Parathyroid adenoma (tissue), 2 donors: Measurements from ENCODE around the gene ARHGAP29.

Source experiments
- H2AFZ ChIP-seq: fragments of 300-600 bp; sonication (generic); one replicate; pipeline ENCODE4 v1.7.0; 2017; ENCODE audit warnings: antibody characterized with exemption, mild to moderate bottlenecking
- H3K27ac ChIP-seq: fragments of 300-600 bp; sonication (generic); one replicate; pipeline ENCODE4 v1.7.0; 2017
- H3K27me3 ChIP-seq: fragments of 300-600 bp; sonication (generic); one replicate; pipeline ENCODE4 v1.7.0; 2017; ENCODE audit warnings: low read length; ENCODE audit not compliant: control insufficient read depth, insufficient read depth
- H3K36me3 ChIP-seq: fragments of 300-600 bp; sonication (generic); one replicate; pipeline ENCODE4 v1.7.0; 2017; ENCODE audit warnings: low read length; ENCODE audit not compliant: control insufficient read depth, insufficient read depth
- H3K4me1 ChIP-seq: fragments of 300-600 bp; sonication (generic); one replicate; pipeline ENCODE4 v1.7.0; 2017; ENCODE audit warnings: control low read depth
- H3K4me2 ChIP-seq: fragments of 300-600 bp; sonication (generic); one replicate; pipeline ENCODE4 v1.7.0; 2017; ENCODE audit warnings: low read length
- H3K4me3 ChIP-seq: fragments of 300-600 bp; sonication (generic); one replicate; pipeline ENCODE4 v1.7.0; 2017; ENCODE audit warnings: low read depth, low read length
- H3K79me2 ChIP-seq: fragments of 300-600 bp; sonication (generic); one replicate; pipeline ENCODE4 v1.7.0; 2017; ENCODE audit warnings: control low read depth
- H3K9ac ChIP-seq: fragments of 300-600 bp; sonication (generic); one replicate; pipeline ENCODE4 v1.7.0; 2017; ENCODE audit warnings: mild to moderate bottlenecking
- H3K9me3 ChIP-seq: fragments of 300-600 bp; sonication (generic); one replicate; pipeline ENCODE4 v1.7.0; 2017; ENCODE audit warnings: low read length; ENCODE audit not compliant: control insufficient read depth
- TF ChIP-seq, protein P1 (sequence below): fragments of 300-600 bp; sonication (generic); IDR thresholded peaks from one replicate; pipeline ENCODE4 v1.7.0; 2017; ENCODE audit warnings: antibody characterized with exemption, mild to moderate bottlenecking
- donor health status: primary hyperparathyroidism.

The ARHGAP29 gene

DNA sequence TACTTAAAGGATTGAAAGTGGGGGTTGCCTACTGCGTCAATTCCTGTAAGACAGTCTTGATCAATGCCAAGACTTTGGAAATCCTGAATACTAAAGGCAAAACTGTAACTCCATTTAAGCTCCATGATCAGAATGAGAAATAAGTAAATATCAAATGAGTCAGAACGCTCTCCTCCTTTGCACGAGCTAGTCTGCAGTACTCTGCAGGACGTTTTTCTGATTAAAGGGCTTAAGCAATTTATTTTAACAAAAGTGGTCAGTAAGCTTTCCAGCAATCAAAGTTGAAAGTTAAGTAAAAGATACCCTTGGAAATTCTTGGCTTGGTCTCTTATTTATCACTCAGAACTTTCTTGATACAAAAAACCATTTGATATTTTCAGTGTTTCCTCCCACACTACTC, 35.7 kb upstream of the ARHGAP29 start:
- Histone ChIP-seq H3K79me2 (no peaks in the 10 kb centered on the region), H3K36me3 (no peaks in the 10 kb centered on the region), H3K4me3 (no peak overlapping the region), H3K27me3 (no peaks in the 10 kb centered on the region), H3K27ac (no peak overlapping the region), H2AFZ (no peak overlapping the region), H3K9me3 (no peaks in the 10 kb centered on the region), H3K9ac (no peak overlapping the region), H3K4me2 (no peak overlapping the region), H3K4me1 (no peaks in the 10 kb centered on the region)
- TF ChIP-seq, protein P1, sequence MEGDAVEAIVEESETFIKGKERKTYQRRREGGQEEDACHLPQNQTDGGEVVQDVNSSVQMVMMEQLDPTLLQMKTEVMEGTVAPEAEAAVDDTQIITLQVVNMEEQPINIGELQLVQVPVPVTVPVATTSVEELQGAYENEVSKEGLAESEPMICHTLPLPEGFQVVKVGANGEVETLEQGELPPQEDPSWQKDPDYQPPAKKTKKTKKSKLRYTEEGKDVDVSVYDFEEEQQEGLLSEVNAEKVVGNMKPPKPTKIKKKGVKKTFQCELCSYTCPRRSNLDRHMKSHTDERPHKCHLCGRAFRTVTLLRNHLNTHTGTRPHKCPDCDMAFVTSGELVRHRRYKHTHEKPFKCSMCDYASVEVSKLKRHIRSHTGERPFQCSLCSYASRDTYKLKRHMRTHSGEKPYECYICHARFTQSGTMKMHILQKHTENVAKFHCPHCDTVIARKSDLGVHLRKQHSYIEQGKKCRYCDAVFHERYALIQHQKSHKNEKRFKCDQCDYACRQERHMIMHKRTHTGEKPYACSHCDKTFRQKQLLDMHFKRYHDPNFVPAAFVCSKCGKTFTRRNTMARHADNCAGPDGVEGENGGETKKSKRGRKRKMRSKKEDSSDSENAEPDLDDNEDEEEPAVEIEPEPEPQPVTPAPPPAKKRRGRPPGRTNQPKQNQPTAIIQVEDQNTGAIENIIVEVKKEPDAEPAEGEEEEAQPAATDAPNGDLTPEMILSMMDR: no peak

DNA sequence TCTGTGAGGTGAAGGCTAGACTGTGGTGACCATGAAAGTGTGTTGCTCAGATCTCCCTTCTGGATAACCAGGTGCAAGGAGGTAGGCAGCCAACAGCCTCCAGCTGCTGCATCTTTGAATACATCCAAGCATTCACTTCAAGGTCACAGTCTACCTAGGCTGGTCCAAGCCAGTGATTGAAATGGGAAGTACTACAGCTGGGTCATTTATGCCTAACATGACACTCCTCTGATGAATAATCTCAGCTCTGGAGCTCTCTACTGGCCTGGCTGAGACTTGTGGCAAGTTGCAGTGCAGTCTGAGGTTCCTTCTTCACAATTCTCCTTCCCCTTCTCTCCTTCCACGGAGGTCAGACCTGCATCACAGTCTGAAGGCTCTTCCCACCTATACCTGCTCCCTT, 35.0 kb upstream of the ARHGAP29 start:
- Histone ChIP-seq H3K36me3 (no peaks in the 10 kb centered on the region), H3K27ac (no peak overlapping the region), H2AFZ (no peak overlapping the region), H3K27me3 (no peaks in the 10 kb centered on the region), H3K79me2 (no peaks in the 10 kb centered on the region), H3K4me1 (no peaks in the 10 kb centered on the region), H3K4me3 (no peak overlapping the region), H3K9ac (no peak overlapping the region), H3K4me2 (no peak overlapping the region), H3K9me3 (no peaks in the 10 kb centered on the region)
- TF ChIP-seq, protein P1: no peak

DNA sequence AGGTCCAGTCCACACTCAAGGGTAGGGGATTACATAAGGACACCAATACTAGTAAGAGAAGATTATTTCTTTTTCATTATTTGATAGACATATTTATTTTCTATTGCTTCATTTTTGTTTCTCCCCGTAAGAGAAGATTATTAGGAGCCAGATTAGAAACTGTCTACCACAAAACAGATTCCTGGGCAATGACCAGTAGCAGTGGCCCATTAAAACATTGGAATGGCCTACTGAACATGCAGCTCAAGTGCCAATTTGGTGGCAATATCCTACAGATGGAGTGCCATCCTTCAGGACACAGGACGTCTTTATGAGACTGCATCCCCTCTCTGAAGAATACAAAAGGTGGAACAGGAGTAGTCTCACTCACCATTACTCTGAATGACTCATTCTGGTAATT, 34.0 kb upstream of the ARHGAP29 start:
- Histone ChIP-seq H3K4me3 (no peak overlapping the region), H3K9me3 (no peaks in the 10 kb centered on the region), H3K4me1 (no peaks in the 10 kb centered on the region), H3K4me2 (no peak overlapping the region), H3K79me2 (no peaks in the 10 kb centered on the region), H3K9ac (no peak overlapping the region), H3K36me3 (no peaks in the 10 kb centered on the region), H3K27ac (no peak overlapping the region), H3K27me3 (no peaks in the 10 kb centered on the region), H2AFZ (no peak overlapping the region)
- TF ChIP-seq, protein P1: no peak

DNA sequence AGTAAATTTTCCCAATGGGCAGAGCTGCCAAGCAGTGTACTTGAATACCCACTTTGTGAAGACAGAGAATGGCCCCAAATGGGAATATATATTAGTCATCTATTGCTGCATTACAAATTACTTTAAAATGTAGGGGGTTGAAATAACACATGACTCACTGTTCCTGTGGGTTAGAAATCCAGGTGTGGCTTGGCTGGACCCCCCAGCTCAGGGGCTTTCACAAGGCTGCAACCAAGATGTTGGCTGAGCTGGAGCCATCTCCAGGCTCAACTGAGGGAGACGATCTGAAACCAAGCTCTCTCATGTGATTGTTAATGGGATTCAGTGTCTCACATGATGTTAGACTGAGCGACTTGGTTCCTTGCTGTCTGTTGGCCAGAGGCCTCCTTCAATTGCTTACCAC, 33.4 kb upstream of the ARHGAP29 start:
- no peaks in the 10 kb centered on the region for H3K27me3 ChIP-seq
- no peak overlapping the region for H2AFZ ChIP-seq
- no peak overlapping the region for H3K4me2 ChIP-seq
- no peak overlapping the region for H3K4me3 ChIP-seq
- no peaks in the 10 kb centered on the region for H3K9me3 ChIP-seq
- TF ChIP-seq, protein P1: no peak
- no peaks in the 10 kb centered on the region for H3K4me1 ChIP-seq
- no peak overlapping the region for H3K27ac ChIP-seq
- H3K79me2 ChIP-seq: no peaks in the 10 kb centered on the region
- H3K9ac ChIP-seq: no peak overlapping the region
- no peaks in the 10 kb centered on the region for H3K36me3 ChIP-seq

DNA sequence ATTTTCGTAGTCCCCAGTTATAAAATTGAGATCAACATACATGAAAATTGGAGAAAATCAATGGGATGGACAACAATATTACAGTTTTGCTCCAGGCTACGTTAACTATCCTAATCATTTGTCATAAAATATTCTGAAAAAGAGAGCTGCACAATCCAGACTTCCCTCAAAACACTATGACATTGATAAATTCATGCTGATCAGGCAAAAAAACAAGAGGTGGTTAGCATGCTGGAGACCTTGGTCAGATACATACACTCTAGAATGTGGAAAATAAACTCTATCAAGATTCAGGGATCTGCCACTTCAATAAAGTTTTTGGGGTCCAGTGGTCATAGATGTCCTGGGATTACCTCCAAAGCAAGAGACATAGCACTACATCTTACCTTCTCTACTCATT, 32.5 kb upstream of the ARHGAP29 start:
- Histone ChIP-seq H2AFZ (no peak overlapping the region), H3K36me3 (no peaks in the 10 kb centered on the region), H3K27ac (no peak overlapping the region), H3K4me2 (no peak overlapping the region), H3K4me3 (no peak overlapping the region), H3K79me2 (no peaks in the 10 kb centered on the region), H3K4me1 (no peaks in the 10 kb centered on the region), H3K27me3 (no peaks in the 10 kb centered on the region), H3K9ac (no peak overlapping the region), H3K9me3 (no peaks in the 10 kb centered on the region)
- TF ChIP-seq, protein P1: no peak
